Non-pigmented ciliary epithelial cell (primary cell): Measurements from ENCODE around the gene USP7.
A peak's percentile ranks its signal among the peaks of the same experiment; 100 is the strongest.

Source experiments
- DNase-seq: peaks from one replicate; pipeline ENCODE4 v3.0.0-alpha.2; 2010; ENCODE audit warnings: low read depth

USP7 gene

GRCh38 chr16:8952281-8952751 is 11.4 kb downstream of the USP7 start:
- DNase-seq: no peak

GRCh38 chr16:8951447-8952280 is 12.0 kb downstream of the USP7 start:
- no peak for DNase-seq

GRCh38 chr16:8950580-8951077 is 13.1 kb downstream of the USP7 start:
- DNase-seq: no peak

GRCh38 chr16:8949536-8950418 is 13.9 kb downstream of the USP7 start:
- no peak for DNase-seq

GRCh38 chr16:8948831-8949230 is 14.9 kb downstream of the USP7 start:
- DNase-seq: no peak

GRCh38 chr16:8948069-8948593 is 15.6 kb downstream of the USP7 start:
- DNase-seq: no peak

- no peak for DNase-seq
Observed at GRCh38 chr16:8946544-8946943, 17.2 kb downstream of the USP7 start.

- no peak for DNase-seq
Observed at GRCh38 chr16:8945626-8946296, 17.9 kb downstream of the USP7 start.

GRCh38 chr16:8943966-8944759 is 19.5 kb downstream of the USP7 start:
- no peak for DNase-seq

- DNase-seq: no peak
Observed at GRCh38 chr16:8943001-8943763, 20.5 kb downstream of the USP7 start.

- DNase-seq: no peak
Observed at GRCh38 chr16:8941718-8942344, 21.9 kb downstream of the USP7 start.

GRCh38 chr16:8937803-8938202 is 25.9 kb downstream of the USP7 start:
- no peak for DNase-seq

GRCh38 chr16:8936421-8936820 is 27.3 kb downstream of the USP7 start:
- DNase-seq: peak; percentile 26

- DNase-seq: no peak
Observed at GRCh38 chr16:8935989-8936388, 27.7 kb downstream of the USP7 start.

GRCh38 chr16:8934601-8935000 is 29.1 kb downstream of the USP7 start:
- DNase-seq: no peak

- DNase-seq: no peak
Observed at GRCh38 chr16:8931859-8932258, 31.8 kb downstream of the USP7 start.

GRCh38 chr16:8929086-8929748 is 34.5 kb downstream of the USP7 start:
- DNase-seq: no peak

GRCh38 chr16:8928467-8928957 is 35.2 kb downstream of the USP7 start:
- DNase-seq: no peak

- no peak for DNase-seq
Observed at GRCh38 chr16:8926827-8927226, 36.9 kb downstream of the USP7 start.
